H9 (cell line): ENCODE results near the gene DCANP1. TPM values are rescaled to one million over a fixed set of nuclear protein-coding genes. Genes with fewer than 3 reads are reported as not detected.
A peak's percentile ranks its signal among the peaks of the same experiment; 100 is the strongest.

Experiments used
- DNase-seq: peaks from one replicate; pipeline ENCODE4 v3.0.0-alpha.2; 2017
- H2AFZ ChIP-seq: one replicate; pipeline ENCODE4 v1.6.1; 2013; ENCODE audit warnings: mild to moderate bottlenecking, low read length, control low read depth, moderate library complexity
- H2AK5ac ChIP-seq: 2 replicates; pipeline ENCODE4 v1.6.1; 2013; ENCODE audit warnings: low read length, control low read depth, mixed read lengths; ENCODE audit not compliant: insufficient read length
- H2BK120ac ChIP-seq: one replicate; pipeline ENCODE4 v1.6.1; 2013; ENCODE audit warnings: low read depth, mild to moderate bottlenecking, low read length, control low read depth, inconsistent platforms; ENCODE audit not compliant: poor library complexity, severe bottlenecking
- H2BK12ac ChIP-seq: 2 replicates; pipeline ENCODE4 v1.6.1; 2013; ENCODE audit warnings: low read length, control low read depth, mixed read lengths, low read depth; ENCODE audit not compliant: insufficient read length
- H2BK15ac ChIP-seq: 2 replicates; pipeline ENCODE4 v1.6.1; 2013; ENCODE audit warnings: low read depth, low read length, control low read depth
- H2BK20ac ChIP-seq: one replicate; pipeline ENCODE4 v1.6.1; 2013; ENCODE audit warnings: low read depth, mild to moderate bottlenecking, low read length, control low read depth, inconsistent platforms; ENCODE audit not compliant: poor library complexity, severe bottlenecking
- H2BK5ac ChIP-seq: 2 replicates; pipeline ENCODE4 v1.6.1; 2013; ENCODE audit warnings: low read length, control low read depth, mixed read lengths; ENCODE audit not compliant: insufficient read length
- H3K14ac ChIP-seq: 2 replicates; pipeline ENCODE4 v1.6.1; 2013; ENCODE audit warnings: low read length, control low read depth; ENCODE audit not compliant: insufficient read depth
- H3K18ac ChIP-seq: 2 replicates; pipeline ENCODE4 v1.6.1; 2013; ENCODE audit warnings: low read depth, mild to moderate bottlenecking, mixed read lengths, low read length, control low read depth; ENCODE audit not compliant: insufficient read length
- H3K23ac ChIP-seq: 2 replicates; pipeline ENCODE4 v1.6.1; 2013; ENCODE audit warnings: low read length, control low read depth, mixed read lengths, low read depth; ENCODE audit not compliant: insufficient read length
- H3K23me2 ChIP-seq: 2 replicates; pipeline ENCODE4 v1.6.1; 2013; ENCODE audit warnings: low read depth, mild to moderate bottlenecking, mixed read lengths, low read length, control low read depth; ENCODE audit not compliant: insufficient read length, poor library complexity, severe bottlenecking
- H3K27ac ChIP-seq: 2 replicates; pipeline ENCODE4 v1.5.1; 2013; ENCODE audit warnings: low read length, control low read depth, mixed read lengths, low read depth; ENCODE audit not compliant: insufficient read length
- H3K27me3 ChIP-seq: 2 replicates; pipeline ENCODE4 v1.6.1; 2013; ENCODE audit warnings: low read length, control low read depth, inconsistent platforms; ENCODE audit not compliant: insufficient read depth
- H3K4ac ChIP-seq: 2 replicates; pipeline ENCODE4 v1.6.1; 2013; ENCODE audit warnings: low read depth, mild to moderate bottlenecking, control low read depth, inconsistent platforms, low read length, moderate library complexity
- H3K4me1 ChIP-seq: 2 replicates; pipeline ENCODE4 v1.6.1; 2013; ENCODE audit warnings: low read length, control low read depth, inconsistent platforms; ENCODE audit not compliant: insufficient read depth
- H3K4me2 ChIP-seq: 2 replicates; pipeline ENCODE4 v1.6.1; 2013; ENCODE audit warnings: low read length, control low read depth, mixed read lengths; ENCODE audit not compliant: insufficient read length, insufficient read depth
- H3K56ac ChIP-seq: 2 replicates; pipeline ENCODE4 v1.6.1; 2013; ENCODE audit warnings: low read depth, mild to moderate bottlenecking, mixed read lengths, low read length, control low read depth; ENCODE audit not compliant: insufficient read length
- H3K79me1 ChIP-seq: 2 replicates; pipeline ENCODE4 v1.6.1; 2013; ENCODE audit warnings: low read depth, mild to moderate bottlenecking, moderate library complexity, low read length, control low read depth, inconsistent platforms; ENCODE audit not compliant: insufficient read depth, poor library complexity, severe bottlenecking
- H3K79me2 ChIP-seq: 2 replicates; pipeline ENCODE4 v1.6.1; 2013; ENCODE audit warnings: low read length, control low read depth, inconsistent platforms; ENCODE audit not compliant: insufficient read depth
- H3K9ac ChIP-seq: 2 replicates; pipeline ENCODE4 v1.6.1; 2013; ENCODE audit warnings: low read length, control low read depth, mixed read lengths; ENCODE audit not compliant: insufficient read length; ENCODE audit errors: extremely low read depth
- H3K9me3 ChIP-seq: one replicate; pipeline ENCODE4 v1.6.1; 2013; ENCODE audit warnings: low read depth, low read length, inconsistent platforms; ENCODE audit not compliant: control insufficient read depth
- H3T11ph ChIP-seq: one replicate; pipeline ENCODE4 v1.6.1; 2013; ENCODE audit warnings: mild to moderate bottlenecking, low read length, control low read depth, inconsistent platforms
- H4K20me1 ChIP-seq: one replicate; pipeline ENCODE4 v1.6.1; 2013; ENCODE audit not compliant: control insufficient read depth, insufficient read length, insufficient read depth
- H4K5ac ChIP-seq: 2 replicates; pipeline ENCODE4 v1.6.1; 2013; ENCODE audit warnings: low read depth, mild to moderate bottlenecking, mixed read lengths, low read length, control low read depth; ENCODE audit not compliant: insufficient read length
- H4K8ac ChIP-seq: replicated peaks from 2 replicates; pipeline ENCODE4 v1.6.1; 2013; ENCODE audit warnings: low read length, control low read depth, mixed read lengths, low read depth; ENCODE audit not compliant: insufficient read length
- H4K91ac ChIP-seq: 2 replicates; pipeline ENCODE4 v1.6.1; 2013; ENCODE audit warnings: low read depth, mild to moderate bottlenecking, moderate library complexity, mixed read lengths, low read length, control low read depth; ENCODE audit not compliant: insufficient read length
- H3K27ac Mint-ChIP-seq, 3 experiments: 2 replicates in 2 of 3; 3 replicates in 1 of 3; pipeline ENCODE4 v1.8.0; 2020 to 2021; ENCODE audit warnings: mixed read lengths in 3 of 3, mild to moderate bottlenecking in 1 of 3, moderate library complexity in 1 of 3
- H3K27me3 Mint-ChIP-seq: 2 replicates; pipeline ENCODE4 v1.8.0; 2021; ENCODE audit warnings: low read depth, mild to moderate bottlenecking, moderate library complexity, mixed read lengths
- H3K36me3 Mint-ChIP-seq, 3 experiments: 2 replicates in 2 of 3; 3 replicates in 1 of 3; pipeline ENCODE4 v1.8.0; 2020 to 2021; ENCODE audit warnings: low read depth in 3 of 3, mixed read lengths in 3 of 3; ENCODE audit not compliant: insufficient read depth in 1 of 3
- H3K4me1 Mint-ChIP-seq, 2 experiments: 2 replicates each; pipeline ENCODE4 v1.8.0; 2020; ENCODE audit warnings: mixed read lengths in 2 of 2
- H3K4me3 Mint-ChIP-seq, 2 experiments: 2 replicates in 1 of 2; 3 replicates in 1 of 2; pipeline ENCODE4 v1.8.0; 2020 to 2021; ENCODE audit warnings: mild to moderate bottlenecking in 2 of 2, mixed read lengths in 2 of 2, moderate library complexity in 1 of 2
- H3K9me3 Mint-ChIP-seq, 2 experiments: 2 replicates in 1 of 2; 3 replicates in 1 of 2; pipeline ENCODE4 v1.8.0; 2020; ENCODE audit warnings: mild to moderate bottlenecking in 2 of 2, mixed read lengths in 2 of 2, moderate library complexity in 1 of 2
- WGBS: extraction: QIAGEN DNeasy Blood & Tissue Kit; methylation state at CpG from one replicate; pipeline ENCODE4 v1.1.7; 2013; ENCODE audit warnings: missing lambda C conversion rate, low lambda C conversion rate, mixed read lengths; ENCODE audit not compliant: insufficient read length; ENCODE audit errors: extremely low coverage; 5-methylcytosine and 5-hydroxymethylcytosine counted together
- total RNA-seq: library from RNA; stranded (reverse); gene quantifications from 2 replicates; pipeline ENCODE4 v1.2.1, GENCODE V29; 2021
- TF ChIP-seq, protein P1 (sequence below): fragments of 200-600 bp; sonication (generic); conservative IDR thresholded peaks from 3 replicates; pipeline ENCODE4 v1.8.0; 2021; ENCODE audit warnings: antibody characterized with exemption, mild to moderate bottlenecking

DCANP1 gene
- total RNA-seq, 1 experiment from 2014 or later = not detected

DNA sequence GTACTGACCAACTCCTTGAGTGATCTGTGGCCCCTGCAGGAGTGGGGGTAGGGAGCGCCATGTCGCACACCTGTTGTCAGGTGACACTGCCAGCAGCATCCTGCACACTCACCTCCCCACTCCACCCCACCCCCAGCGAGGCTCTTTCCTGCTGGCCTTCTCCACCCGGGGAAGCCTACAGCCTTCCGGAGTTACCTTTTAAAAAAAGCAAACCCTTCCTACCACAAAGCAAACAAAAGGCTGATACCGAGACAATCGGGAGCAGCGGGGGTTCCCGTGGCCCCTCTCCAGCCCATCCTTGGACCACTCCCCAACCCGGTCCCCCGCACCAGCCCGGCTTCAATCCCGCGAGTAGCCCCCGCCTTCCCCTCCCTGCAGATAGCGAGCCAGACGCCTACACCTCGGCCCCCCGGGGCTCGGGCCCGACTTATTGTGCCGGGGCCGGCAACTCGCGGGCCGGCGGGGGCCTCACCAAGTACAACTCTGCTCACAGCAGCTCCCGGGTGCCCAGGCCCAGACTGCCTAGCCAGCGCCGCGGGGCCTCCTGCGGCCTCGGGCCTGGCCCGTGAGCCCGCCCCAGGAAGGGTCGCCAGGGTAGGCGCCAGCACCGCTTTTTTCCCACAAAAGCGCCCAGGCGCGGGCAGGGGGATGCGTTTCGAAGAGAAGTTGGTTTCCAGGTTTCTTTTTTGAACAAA is 48.8 kb downstream of the DCANP1 start:
- Mint-ChIP-seq H3K4me3 (peak overlapping the region; percentile 72 to 83), H3K27ac (peak overlapping the region in 1 of 3 experiments; percentile 70; a peak in 1 of 7 replicates), H3K9me3 (peaks cover 0 to 2% of the 10 kb centered on the region in 2 experiments; a peak in 1 of 5 replicates), H3K36me3 (peaks cover 0 to 4% (median 2%) of the 10 kb centered on the region in 3 experiments; a peak in 3 of 7 replicates), H3K27me3 (peaks cover 72% of the 10 kb centered on the region), H3K4me1 (peaks cover 39 to 48% of the 10 kb centered on the region in 2 experiments)
- TF ChIP-seq, protein P1, sequence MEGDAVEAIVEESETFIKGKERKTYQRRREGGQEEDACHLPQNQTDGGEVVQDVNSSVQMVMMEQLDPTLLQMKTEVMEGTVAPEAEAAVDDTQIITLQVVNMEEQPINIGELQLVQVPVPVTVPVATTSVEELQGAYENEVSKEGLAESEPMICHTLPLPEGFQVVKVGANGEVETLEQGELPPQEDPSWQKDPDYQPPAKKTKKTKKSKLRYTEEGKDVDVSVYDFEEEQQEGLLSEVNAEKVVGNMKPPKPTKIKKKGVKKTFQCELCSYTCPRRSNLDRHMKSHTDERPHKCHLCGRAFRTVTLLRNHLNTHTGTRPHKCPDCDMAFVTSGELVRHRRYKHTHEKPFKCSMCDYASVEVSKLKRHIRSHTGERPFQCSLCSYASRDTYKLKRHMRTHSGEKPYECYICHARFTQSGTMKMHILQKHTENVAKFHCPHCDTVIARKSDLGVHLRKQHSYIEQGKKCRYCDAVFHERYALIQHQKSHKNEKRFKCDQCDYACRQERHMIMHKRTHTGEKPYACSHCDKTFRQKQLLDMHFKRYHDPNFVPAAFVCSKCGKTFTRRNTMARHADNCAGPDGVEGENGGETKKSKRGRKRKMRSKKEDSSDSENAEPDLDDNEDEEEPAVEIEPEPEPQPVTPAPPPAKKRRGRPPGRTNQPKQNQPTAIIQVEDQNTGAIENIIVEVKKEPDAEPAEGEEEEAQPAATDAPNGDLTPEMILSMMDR = no peak
- H2BK20ac ChIP-seq = no peak overlapping the region
- H3K4me2 ChIP-seq = peak overlapping the region; percentile 82
- H2AFZ ChIP-seq = no peak overlapping the region
- no peak overlapping the region for H2BK5ac ChIP-seq
- no peak overlapping the region for H3K56ac ChIP-seq
- no peaks in the 10 kb centered on the region for H3K9me3 ChIP-seq
- no peak overlapping the region for H3K4ac ChIP-seq
- no peak overlapping the region for H2AK5ac ChIP-seq
- H3K23ac ChIP-seq = no peak overlapping the region
- H3K79me2 ChIP-seq = peaks cover 12% of the 10 kb centered on the region; the same call in 1 of the 2 replicates
- H3K79me1 ChIP-seq = peaks cover 8% of the 10 kb centered on the region
- H2BK15ac ChIP-seq = no peak overlapping the region
- no peak overlapping the region for H3T11ph ChIP-seq
- no peak overlapping the region for H3K27ac ChIP-seq
- peak; percentile 58 for DNase-seq
- H4K20me1 ChIP-seq = peaks cover 2% of the 10 kb centered on the region
- H3K4me1 ChIP-seq = peaks cover 11% of the 10 kb centered on the region; the same call in 1 of the 2 replicates
- H4K8ac ChIP-seq = no peak overlapping the region
- WGBS = no CpG with 5 or more reads among the region's 43 CpGs
- H4K91ac ChIP-seq = no peak overlapping the region
- no peak overlapping the region for H4K5ac ChIP-seq
- peaks cover 23% of the 10 kb centered on the region; the same call in 1 of the 2 replicates for H3K27me3 ChIP-seq
- H2BK12ac ChIP-seq = no peak overlapping the region
- no peak overlapping the region for H2BK120ac ChIP-seq
- H3K14ac ChIP-seq = peak overlapping the region; percentile 57; the same call in 1 of the 2 replicates
- H3K23me2 ChIP-seq = peaks cover 16% of the 10 kb centered on the region
- no peak overlapping the region for H3K18ac ChIP-seq
- peak overlapping the region; percentile 3 for H3K9ac ChIP-seq
